ENCODE results near the gene GBP5.
"Not testable (repeated sequence)": the region's sequence is repeated elsewhere in the genome, so short reads cannot be mapped to it uniquely, and the experiment has no call there.

GBP5 gene

GRCh38 chr1:89280766-89281165 is 8.1 kb upstream of the GBP5 start:
- DNase-seq (ENCODE audit: low read depth) = no peak

- DNase-seq (ENCODE audit: low read depth) = no peak
These were observed 6.4 kb upstream of the GBP5 start for GRCh38 chr1:89279011-89279466.

- DNase-seq (ENCODE audit: low read depth) = no peak
These were observed 5.1 kb upstream of the GBP5 start for GRCh38 chr1:89277725-89278124.

GRCh38 chr1:89276690-89277089 is 4.0 kb upstream of the GBP5 start:
- no peak for DNase-seq (ENCODE audit: low read depth)

- DNase-seq (ENCODE audit: low read depth) = peak; percentile 43
These were observed 1.8 kb upstream of the GBP5 start for GRCh38 chr1:89274411-89274857.

GRCh38 chr1:89273324-89273778 is 691 bp upstream of the GBP5 start:
- DNase-seq (ENCODE audit: low read depth) = no peak

GRCh38 chr1:89271341-89272015 is 1.2 kb downstream of the GBP5 start:
- DNase-seq (ENCODE audit: low read depth) = peak; percentile 23

GRCh38 chr1:89270423-89270822 is 2.2 kb downstream of the GBP5 start:
- DNase-seq (ENCODE audit: low read depth) = no peak

- DNase-seq (ENCODE audit: low read depth) = no peak
These were observed 3.4 kb downstream of the GBP5 start for GRCh38 chr1:89269277-89269676.

- DNase-seq (ENCODE audit: low read depth) = peak; percentile 57
These were observed 10.0 kb downstream of the GBP5 start for GRCh38 chr1:89262643-89263042.

- DNase-seq (ENCODE audit: low read depth) = no peak
These were observed 10.6 kb downstream of the GBP5 start for GRCh38 chr1:89261926-89262515.

- DNase-seq (ENCODE audit: low read depth) = peak; percentile 11
These were observed 11.9 kb downstream of the GBP5 start for GRCh38 chr1:89260566-89261255.

- no peak for DNase-seq (ENCODE audit: low read depth)
These were observed 12.6 kb downstream of the GBP5 start for GRCh38 chr1:89260042-89260441.

GRCh38 chr1:89259283-89259971 is 13.2 kb downstream of the GBP5 start:
- DNase-seq (ENCODE audit: low read depth) = no peak

- DNase-seq (ENCODE audit: low read depth) = no peak
These were observed 15.6 kb downstream of the GBP5 start for GRCh38 chr1:89257041-89257440.

GRCh38 chr1:89255581-89255980 is 17.1 kb downstream of the GBP5 start:
- DNase-seq (ENCODE audit: low read depth) = not testable (repeated sequence)

- DNase-seq (ENCODE audit: low read depth) = no peak
These were observed 17.9 kb downstream of the GBP5 start for GRCh38 chr1:89254658-89255287.

GRCh38 chr1:89243046-89243445 is 29.6 kb downstream of the GBP5 start:
- no peak for DNase-seq (ENCODE audit: low read depth)
